NCI-H1436 (cell line): ENCODE data around the gene FLOT2.
"Not testable (repeated sequence)": the region's sequence is repeated elsewhere in the genome, so short reads cannot be mapped to it uniquely, and the experiment has no call there.

Experiments used
- DNase-seq: peaks from one replicate; lab custom pipeline; 2025; lab: John Stamatoyannopoulos, UW

Gene FLOT2

GRCh38 chr17:28873839-28874238, 23.7 kb downstream of the FLOT2 start:
- no peak for DNase-seq

- DNase-seq = no peak
These were observed 26.4 kb downstream of the FLOT2 start for GRCh38 chr17:28871056-28871579.

- DNase-seq = no peak
These were observed 30.3 kb downstream of the FLOT2 start for GRCh38 chr17:28867276-28867675.

- DNase-seq = no peak
These were observed 31.4 kb downstream of the FLOT2 start for GRCh38 chr17:28865946-28866752.

GRCh38 chr17:28864991-28865849, 32.3 kb downstream of the FLOT2 start:
- DNase-seq = no peak

GRCh38 chr17:28863953-28864352, 33.6 kb downstream of the FLOT2 start:
- no peak for DNase-seq

GRCh38 chr17:28862561-28862960, 35.0 kb downstream of the FLOT2 start:
- DNase-seq = no peak

GRCh38 chr17:28861393-28862203, 35.9 kb downstream of the FLOT2 start:
- no peak for DNase-seq

- DNase-seq = no peak
These were observed 37.1 kb downstream of the FLOT2 start for GRCh38 chr17:28860363-28860808.

- no peak for DNase-seq
These were observed 38.7 kb downstream of the FLOT2 start for GRCh38 chr17:28858801-28859355.

- DNase-seq = no peak
These were observed 39.4 kb downstream of the FLOT2 start for GRCh38 chr17:28857905-28858800.

GRCh38 chr17:28856028-28856574, 41.4 kb downstream of the FLOT2 start:
- DNase-seq = no peak

GRCh38 chr17:28855336-28855679, 42.2 kb downstream of the FLOT2 start:
- no peak for DNase-seq

- DNase-seq = peak; percentile 90
These were observed 42.8 kb downstream of the FLOT2 start, which contains the start of gene ERAL1 for GRCh38 chr17:28854457-28855335. Gene ERAL1, plus strand, starts transcription at chr17:28855016. Its CDS starts 19 bp downstream, at chr17:28855035.

- DNase-seq = no peak
These were observed 44.2 kb downstream of the FLOT2 start for GRCh38 chr17:28853295-28853694.

GRCh38 chr17:28849281-28849680, 48.3 kb downstream of the FLOT2 start:
- no peak for DNase-seq

GRCh38 chr17:28848667-28849066, 48.9 kb downstream of the FLOT2 start:
- not testable (repeated sequence) for DNase-seq

- DNase-seq = not testable (repeated sequence)
These were observed 50.8 kb downstream of the FLOT2 start for GRCh38 chr17:28846699-28847098.

GRCh38 chr17:28846231-28846630, 51.3 kb downstream of the FLOT2 start:
- DNase-seq = no peak
